GM13976 (cell line): ENCODE measurements around the gene PFKFB1.

ENCODE experiments used
- DNase-seq: peaks from one replicate; pipeline ENCODE4 v3.0.0; 2012; ENCODE audit warnings: low spot score
- in situ Hi-C: fragments of 300-500 bp; cut with MboI; formaldehyde crosslinking; loops from one replicate; pipeline ENCODE4 v1.12.0; 2022; ENCODE audit warnings: low sequenced_read_pairs, mixed read lengths, inconsistent platforms; ENCODE audit not compliant: unreplicated experiment
- TF ChIP-seq, protein P1 (sequence below): IDR thresholded peaks from 2 replicates; pipeline ENCODE4 v1.5.1; 2012; ENCODE audit warnings: borderline replicate concordance, mild to moderate bottlenecking; ENCODE audit not compliant: insufficient read depth; ENCODE audit errors: extremely low read depth, missing control alignments, control extremely low read depth

The PFKFB1 gene

DNA sequence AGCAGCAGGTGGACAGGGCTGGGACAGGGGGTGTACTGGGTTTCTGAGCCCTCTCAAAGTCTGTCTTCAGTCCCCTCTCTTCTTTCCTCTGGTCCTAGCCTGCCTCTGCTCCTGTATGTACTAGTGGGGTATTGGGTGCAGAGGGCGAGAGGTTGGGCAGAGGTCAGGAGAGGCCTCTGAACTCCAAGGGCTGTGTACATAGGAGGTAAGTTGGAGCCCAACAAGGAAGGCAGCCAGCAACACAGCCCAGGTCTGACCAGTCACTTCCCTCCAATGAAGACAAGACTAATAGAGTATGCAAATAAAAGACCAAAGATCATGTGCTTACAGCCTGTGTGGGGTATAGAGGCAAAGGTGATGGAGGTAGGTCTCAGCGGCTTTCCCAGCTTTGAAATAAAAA is at the start of gene PFKFB1:
TSS of gene PFKFB1 (minus strand) at position 90 of the 400 bp plus-strand sequence. CDS start 181 bp downstream, outside the sequence.
- in situ Hi-C loops = no loop called here
- TF ChIP-seq, protein P1, sequence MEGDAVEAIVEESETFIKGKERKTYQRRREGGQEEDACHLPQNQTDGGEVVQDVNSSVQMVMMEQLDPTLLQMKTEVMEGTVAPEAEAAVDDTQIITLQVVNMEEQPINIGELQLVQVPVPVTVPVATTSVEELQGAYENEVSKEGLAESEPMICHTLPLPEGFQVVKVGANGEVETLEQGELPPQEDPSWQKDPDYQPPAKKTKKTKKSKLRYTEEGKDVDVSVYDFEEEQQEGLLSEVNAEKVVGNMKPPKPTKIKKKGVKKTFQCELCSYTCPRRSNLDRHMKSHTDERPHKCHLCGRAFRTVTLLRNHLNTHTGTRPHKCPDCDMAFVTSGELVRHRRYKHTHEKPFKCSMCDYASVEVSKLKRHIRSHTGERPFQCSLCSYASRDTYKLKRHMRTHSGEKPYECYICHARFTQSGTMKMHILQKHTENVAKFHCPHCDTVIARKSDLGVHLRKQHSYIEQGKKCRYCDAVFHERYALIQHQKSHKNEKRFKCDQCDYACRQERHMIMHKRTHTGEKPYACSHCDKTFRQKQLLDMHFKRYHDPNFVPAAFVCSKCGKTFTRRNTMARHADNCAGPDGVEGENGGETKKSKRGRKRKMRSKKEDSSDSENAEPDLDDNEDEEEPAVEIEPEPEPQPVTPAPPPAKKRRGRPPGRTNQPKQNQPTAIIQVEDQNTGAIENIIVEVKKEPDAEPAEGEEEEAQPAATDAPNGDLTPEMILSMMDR = no peak
- no peak for DNase-seq

DNA sequence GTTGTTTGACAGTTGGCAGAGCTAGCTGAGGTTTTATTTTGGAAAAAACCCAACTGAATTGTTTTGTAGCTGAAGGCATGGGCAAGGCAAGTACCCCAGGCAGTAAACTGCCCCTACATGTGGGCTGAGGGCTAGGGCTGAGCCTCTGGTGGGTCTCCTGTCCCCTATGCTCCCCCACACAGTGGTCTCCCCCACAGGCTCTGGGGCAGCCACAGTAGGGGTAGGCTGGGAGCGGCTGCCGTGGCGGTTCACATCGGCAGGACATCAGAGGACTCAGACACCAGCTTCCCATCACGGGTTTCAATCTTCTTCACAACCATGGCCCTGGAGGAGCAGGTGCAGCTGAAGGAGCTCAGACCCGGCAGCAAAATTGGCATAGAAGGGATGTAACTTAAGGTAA is 47.5 kb upstream of the PFKFB1 start:
- in situ Hi-C loops = loop anchor here (25.0 kb wide), 1 partner anchor 104 kb away; no protein-coding TSS in a partner anchor
- TF ChIP-seq, protein P1 = no peak
- no peak for DNase-seq

DNA sequence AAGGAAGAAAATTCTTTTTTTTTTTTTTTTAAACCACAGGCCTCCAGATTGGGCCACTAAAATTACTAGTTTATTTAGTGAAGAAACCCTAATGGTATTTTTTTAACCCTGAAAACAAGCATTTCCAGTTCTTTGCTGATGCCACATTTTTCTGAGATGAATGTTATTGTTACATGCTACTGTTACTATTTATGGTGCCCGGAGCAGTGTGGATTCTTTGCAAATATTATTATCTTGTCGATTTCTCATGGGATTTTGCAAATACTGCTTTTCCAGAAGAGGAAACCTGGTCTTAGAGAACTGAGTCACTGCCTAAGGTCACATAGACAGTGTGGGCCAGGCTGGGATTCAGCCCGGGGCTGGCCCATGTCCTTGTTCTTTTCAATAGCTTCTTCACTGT is 45.5 kb upstream of the PFKFB1 start:
- DNase-seq = no peak
- TF ChIP-seq, protein P1 = no peak
- in situ Hi-C loops = loop anchor here (25.0 kb wide), 1 partner anchor 102 kb away; no protein-coding TSS in a partner anchor

DNA sequence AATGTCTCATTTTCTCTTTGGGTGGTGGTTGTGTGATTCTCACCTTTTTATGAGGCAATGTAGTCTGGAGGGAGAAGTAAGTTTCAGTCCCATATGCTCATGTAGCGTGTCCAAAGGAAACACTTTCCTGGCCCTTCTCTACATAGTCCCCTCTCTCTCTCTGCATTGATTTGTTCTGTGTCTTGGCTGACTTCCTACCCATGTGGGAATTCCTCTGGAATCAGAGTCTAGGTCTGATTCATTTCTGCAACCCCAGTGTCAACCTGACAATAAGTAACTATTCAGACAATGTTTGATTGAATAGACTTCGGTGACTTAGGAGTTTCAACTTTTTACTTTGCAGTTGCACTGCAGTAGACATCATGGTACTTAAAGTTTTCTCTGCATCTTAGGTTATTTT is 39.4 kb upstream of the PFKFB1 start:
- no peak for DNase-seq
- TF ChIP-seq, protein P1 = no peak
- in situ Hi-C loops = loop anchor here (25.0 kb wide), 1 partner anchor 96 kb away; no protein-coding TSS in a partner anchor

DNA sequence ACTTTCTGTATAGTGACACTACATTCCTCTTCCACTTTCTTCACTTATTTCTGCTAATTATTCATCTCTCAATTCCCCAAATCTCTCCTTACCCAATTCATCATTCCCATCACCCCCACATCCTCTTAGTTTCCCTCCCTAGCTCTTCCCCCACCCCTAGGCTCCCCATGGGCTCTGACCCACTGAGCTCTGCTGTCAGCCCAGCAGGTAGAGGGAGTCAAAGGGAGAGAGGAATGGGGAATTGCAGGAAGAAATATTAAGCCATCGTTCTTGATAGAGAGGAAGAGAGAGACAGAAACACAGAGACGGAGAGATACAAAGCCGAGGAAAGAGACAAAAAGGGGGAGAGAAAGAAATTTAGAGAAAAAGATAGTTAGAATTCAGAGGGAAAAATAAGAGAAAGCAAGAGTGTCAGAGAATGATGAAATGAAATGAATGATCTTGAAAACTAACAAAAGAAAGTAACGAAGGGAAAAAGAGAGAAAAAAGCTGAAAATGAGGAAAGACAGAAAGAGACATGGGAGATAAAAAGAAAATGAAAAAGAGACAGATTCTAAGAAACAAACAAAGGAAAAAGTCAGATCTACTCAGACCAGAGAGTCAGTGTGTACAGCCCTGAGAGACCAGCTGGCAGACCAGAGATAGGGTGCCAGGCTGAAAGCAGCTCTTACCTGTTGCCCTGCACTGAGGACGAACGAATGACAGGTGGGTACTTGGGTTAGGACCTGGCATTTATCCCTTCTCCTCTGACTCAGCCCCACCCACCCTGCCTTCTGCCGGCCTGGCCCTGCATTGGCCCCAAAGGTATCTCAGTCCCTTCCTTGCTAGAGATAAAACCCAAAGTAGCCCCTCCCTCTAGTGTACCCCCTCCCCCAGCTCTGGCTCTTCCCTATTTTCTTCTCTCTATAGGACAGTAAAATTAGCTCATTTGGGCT is 36.5 kb upstream of the PFKFB1 start, which contains the start of gene ALAS2:
TSS of gene ALAS2 (minus strand) at position 707 of the 935 bp plus-strand sequence. CDS start 4,977 bp downstream, outside the sequence.
- TF ChIP-seq, protein P1 = no peak
- DNase-seq = no peak
- in situ Hi-C loops = loop anchor here (25.0 kb wide), 1 partner anchor 93 kb away; no protein-coding TSS in a partner anchor

DNA sequence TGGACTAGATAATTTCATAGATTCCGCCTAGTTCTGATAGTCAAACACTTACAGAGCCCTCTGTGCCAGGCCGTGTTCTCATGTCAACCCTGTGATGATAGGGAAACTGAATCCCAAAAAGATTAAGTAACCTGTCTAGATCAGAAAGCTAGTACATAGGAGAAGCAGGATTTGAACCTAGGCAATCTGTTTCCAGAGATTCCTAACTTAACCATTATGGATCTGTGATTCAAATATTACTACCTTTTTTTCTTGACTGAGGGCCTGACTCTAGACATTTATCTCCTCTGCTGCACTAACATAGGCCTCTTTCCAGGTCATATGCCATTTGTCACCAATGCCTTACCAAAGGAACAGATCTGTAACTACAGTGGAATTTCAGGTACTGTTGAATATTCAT is 35.3 kb upstream of the PFKFB1 start:
- DNase-seq = no peak
- TF ChIP-seq, protein P1 = no peak
- in situ Hi-C loops = loop anchor here (25.0 kb wide), 1 partner anchor 92 kb away; no protein-coding TSS in a partner anchor
